GM12865 (cell line): ENCODE measurements around the gene DZIP1L.

Source experiments
- DNase-seq: peaks from one replicate; pipeline ENCODE4 v3.0.0; 2010; ENCODE audit warnings: low read depth
- H3K4me3 ChIP-seq: 2 replicates; pipeline ENCODE4 v1.5.1; 2011; ENCODE audit warnings: mild to moderate bottlenecking, low read depth, low read length, control low read depth
- TF ChIP-seq, protein P1 (sequence below): IDR thresholded peaks from 2 replicates; pipeline ENCODE4 v1.5.1; 2011; ENCODE audit warnings: low read length, control low read depth, low read depth, inconsistent platforms; ENCODE audit not compliant: insufficient read depth; ENCODE audit errors: missing control alignments

DZIP1L gene

DNA sequence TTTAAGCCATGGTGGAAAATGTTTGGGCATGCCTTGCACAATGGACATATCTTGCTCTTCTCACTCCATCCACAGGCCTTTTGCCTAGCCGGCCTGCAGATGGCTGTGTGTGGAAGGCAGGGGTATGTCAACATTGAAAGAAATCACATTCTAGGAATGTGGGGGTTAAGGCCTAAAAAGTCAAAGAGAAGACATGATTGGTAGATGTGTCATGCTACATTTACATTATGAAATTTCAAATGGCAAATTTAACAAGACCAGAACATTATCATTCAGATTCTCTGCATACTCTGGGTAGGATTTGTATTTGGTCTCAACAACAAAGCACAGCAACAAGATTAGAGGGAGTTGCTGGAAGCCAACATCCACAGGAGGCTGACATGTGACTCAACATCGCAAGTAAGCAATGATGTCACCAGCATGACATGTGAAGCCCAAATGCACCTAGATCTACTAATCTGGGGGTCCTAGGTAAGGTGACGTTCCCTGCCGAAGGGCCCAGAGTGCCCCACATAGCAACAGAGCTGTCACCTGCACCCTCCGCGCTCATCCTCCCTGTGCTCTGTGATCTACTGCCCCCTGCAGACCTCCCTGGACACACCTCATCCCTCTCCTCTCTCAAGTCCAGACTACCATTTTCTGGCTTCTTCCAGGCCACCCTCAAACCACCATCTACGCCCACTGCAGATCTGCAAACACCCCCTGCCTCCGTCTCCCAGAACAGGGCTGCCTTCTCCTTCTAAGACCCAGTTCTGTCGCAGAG, 66.1 kb downstream of the DZIP1L start:
- DNase-seq, result peak; percentile 37
- TF ChIP-seq, protein P1, sequence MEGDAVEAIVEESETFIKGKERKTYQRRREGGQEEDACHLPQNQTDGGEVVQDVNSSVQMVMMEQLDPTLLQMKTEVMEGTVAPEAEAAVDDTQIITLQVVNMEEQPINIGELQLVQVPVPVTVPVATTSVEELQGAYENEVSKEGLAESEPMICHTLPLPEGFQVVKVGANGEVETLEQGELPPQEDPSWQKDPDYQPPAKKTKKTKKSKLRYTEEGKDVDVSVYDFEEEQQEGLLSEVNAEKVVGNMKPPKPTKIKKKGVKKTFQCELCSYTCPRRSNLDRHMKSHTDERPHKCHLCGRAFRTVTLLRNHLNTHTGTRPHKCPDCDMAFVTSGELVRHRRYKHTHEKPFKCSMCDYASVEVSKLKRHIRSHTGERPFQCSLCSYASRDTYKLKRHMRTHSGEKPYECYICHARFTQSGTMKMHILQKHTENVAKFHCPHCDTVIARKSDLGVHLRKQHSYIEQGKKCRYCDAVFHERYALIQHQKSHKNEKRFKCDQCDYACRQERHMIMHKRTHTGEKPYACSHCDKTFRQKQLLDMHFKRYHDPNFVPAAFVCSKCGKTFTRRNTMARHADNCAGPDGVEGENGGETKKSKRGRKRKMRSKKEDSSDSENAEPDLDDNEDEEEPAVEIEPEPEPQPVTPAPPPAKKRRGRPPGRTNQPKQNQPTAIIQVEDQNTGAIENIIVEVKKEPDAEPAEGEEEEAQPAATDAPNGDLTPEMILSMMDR, result no peak
- H3K4me3 ChIP-seq, result no peak overlapping the region

DNA sequence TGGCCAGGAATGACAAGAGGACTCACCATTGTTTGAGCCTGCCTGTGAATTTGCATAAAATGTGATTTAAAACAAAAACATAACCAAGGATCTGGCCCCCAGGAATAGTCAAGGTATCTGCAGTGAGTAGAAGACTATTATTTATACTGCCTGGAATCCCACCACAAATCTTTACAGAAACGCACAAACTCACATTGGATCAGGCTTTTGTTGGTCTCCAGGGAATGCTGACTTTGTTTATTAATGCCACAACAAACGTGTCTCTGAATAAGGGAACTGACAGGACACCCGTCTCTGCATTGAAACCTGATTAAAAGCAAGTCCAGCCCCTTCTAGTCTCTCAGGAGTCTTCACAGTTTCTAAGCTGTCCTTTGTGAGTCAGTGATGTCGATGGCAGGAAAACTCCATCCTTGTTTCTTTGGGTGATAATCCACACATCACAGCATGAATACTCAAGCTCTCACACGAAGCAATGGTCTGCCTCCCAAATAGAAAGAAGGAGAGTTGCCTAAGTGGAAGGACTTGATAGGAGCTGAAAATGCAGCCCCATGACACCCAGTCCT, 67.7 kb downstream of the DZIP1L start:
- no peak for DNase-seq
- H3K4me3 ChIP-seq, result peak overlapping the region; percentile 0; the same call in 1 of the 2 replicates
- TF ChIP-seq, protein P1, result no peak

DNA sequence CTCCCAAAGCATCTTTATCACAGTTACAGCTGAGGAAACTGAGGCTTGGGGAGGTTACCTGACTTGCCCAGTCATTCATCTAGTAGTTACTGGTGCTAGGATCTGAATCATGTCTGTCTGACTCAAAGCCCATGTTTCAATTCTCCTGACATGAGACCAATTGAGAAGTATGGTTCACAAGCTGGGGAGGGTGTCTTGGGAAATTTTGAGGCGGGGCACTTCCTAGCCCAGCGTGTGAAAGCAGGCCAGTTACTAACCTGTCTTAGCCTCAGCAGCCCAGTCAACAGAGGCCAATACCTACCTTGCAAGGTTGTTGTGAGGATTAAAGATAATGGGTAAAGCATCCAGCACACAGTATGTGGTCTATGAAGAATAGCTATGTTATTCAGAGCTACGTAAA, 68.5 kb downstream of the DZIP1L start:
- H3K4me3 ChIP-seq, result peak overlapping the region; percentile 60
- TF ChIP-seq, protein P1, result no peak

DNA sequence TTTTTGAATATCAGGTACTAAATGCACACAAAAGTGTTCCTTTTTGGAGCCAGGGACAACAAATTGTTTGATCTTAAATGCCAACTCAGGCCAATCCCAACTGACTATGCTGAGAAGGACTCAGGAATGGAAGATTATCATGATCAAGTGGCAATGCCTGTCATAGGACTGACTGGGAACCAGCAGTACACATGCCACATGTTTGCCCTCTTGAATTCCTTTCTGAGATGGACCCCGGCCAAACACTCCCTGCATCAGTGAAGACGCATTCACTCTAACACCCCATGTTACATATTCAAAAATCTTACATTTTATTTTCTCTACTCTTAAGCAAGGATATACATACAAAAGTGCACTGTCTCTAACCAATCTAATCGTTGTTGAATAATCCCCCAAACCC, 69.3 kb downstream of the DZIP1L start:
- peak overlapping the region; percentile 60 for H3K4me3 ChIP-seq
- DNase-seq, result peak; percentile 32
- TF ChIP-seq, protein P1, result no peak

More for the DNA sequence above, 68.5 kb downstream of the DZIP1L start:
- DNase-seq, result peak; percentile 84

DNA sequence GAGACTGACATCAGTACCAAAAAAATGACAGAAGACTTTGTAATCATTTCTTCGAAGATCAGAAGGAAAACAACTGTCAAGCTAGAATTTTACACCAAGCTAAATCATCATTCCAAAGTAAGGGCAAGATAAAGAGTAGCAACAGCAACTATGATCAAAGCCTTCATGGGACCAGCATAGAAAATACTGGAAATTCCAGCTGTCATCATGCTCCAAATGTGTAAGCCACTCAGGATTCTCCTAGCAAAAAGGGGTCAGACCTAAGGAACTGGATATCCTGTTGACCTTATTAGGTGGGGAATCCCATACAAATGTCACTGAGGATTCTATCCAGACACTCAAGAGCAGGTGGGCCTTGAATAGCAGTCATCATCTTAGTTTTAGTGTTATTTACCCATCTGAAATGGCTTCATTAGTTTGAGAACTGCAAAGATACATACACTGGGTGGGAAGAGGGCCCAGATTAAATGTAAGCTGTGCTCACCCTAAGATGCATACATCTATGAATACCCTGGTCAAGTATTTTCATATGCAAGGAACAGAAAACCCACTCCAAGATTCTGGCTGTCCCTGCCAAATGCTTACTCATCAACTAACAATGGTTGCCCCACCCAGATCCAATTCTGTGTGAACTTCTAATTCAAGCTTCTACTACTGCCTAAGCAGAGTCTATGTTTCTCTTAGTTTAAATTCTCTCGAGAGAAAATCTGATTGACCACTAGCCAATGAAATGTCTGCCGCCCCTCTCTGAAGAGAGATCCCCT, 72.0 kb downstream of the DZIP1L start:
- H3K4me3 ChIP-seq, result no peak overlapping the region
- TF ChIP-seq, protein P1, result no peak
- DNase-seq, result no peak

DNA sequence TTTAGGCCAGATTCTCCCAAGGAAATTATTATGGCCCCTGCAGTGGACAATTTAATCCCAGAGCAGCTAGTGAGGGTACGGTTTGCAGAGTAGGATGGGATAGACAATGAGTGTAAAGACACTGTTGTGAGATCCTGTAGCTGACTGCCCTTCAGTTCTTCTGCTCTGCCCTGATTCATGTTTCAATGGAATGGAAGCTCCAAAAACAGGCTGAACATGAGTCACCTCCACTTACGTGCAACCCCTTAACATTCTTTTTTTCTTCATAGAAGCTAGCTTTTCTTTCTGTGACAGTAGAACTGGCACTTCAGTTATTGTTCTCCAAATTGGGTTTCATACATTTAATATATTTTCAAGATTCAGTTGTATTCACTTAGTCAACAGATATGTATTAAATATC, 73.4 kb downstream of the DZIP1L start:
- H3K4me3 ChIP-seq, result no peak overlapping the region
- DNase-seq, result no peak
- TF ChIP-seq, protein P1, result no peak
